ENCODE measurements around the gene PERCC1.

The PERCC1 gene

GRCh38 chr16:1450218-1450617 lies 19.3 kb downstream of the PERCC1 start:
- Histone ChIP-seq H2AFZ (ENCODE audit: low read depth, low read length, severe bottlenecking) (no peak overlapping the region), H3K79me2 (ENCODE audit: insufficient read depth, low read length) (no peaks in the 10 kb centered on the region), H3F3A (ENCODE audit: insufficient read depth) (no peaks in the 10 kb centered on the region), H3K27ac (ENCODE audit: low read depth, low read length) (no peak overlapping the region), H3K4me3 (ENCODE audit: insufficient read depth, low read length, poor library complexity, severe bottlenecking) (no peak overlapping the region), H3K4me2 (ENCODE audit: low read depth, low read length, poor library complexity, severe bottlenecking) (no peak overlapping the region), H3K36me3 (ENCODE audit: low read length) (no peaks in the 10 kb centered on the region), H3K27me3 (ENCODE audit: low read length) (no peaks in the 10 kb centered on the region), H3K9me3 (ENCODE audit: insufficient read depth, low read length) (no peaks in the 10 kb centered on the region), H4K20me1 (ENCODE audit: low read depth, low read length) (no peaks in the 10 kb centered on the region), H3K9ac (ENCODE audit: low read length) (no peak overlapping the region), H3K9me2 (replicated peaks; ENCODE audit: insufficient read depth, low read length) (no peaks in the 10 kb centered on the region)
- TF ChIP-seq CTCF (IDR thresholded peaks at IDR 0.05; ENCODE audit: insufficient read depth, low read length, poor library complexity, severe bottlenecking): no peak
- TF ChIP-seq EZH2phosphoT487 (conservative IDR thresholded peaks at IDR 0.05; ENCODE audit: low read length): no peak

- no peak for TF ChIP-seq EZH2phosphoT487 (conservative IDR thresholded peaks at IDR 0.05; ENCODE audit: low read length)
- no peak for TF ChIP-seq CTCF (IDR thresholded peaks at IDR 0.05; ENCODE audit: insufficient read depth, low read length, poor library complexity, severe bottlenecking)
- no peaks in the 10 kb centered on the region for H3K36me3 ChIP-seq (ENCODE audit: low read length)
These were observed 20.0 kb downstream of the PERCC1 start for GRCh38 chr16:1450841-1451240.

GRCh38 chr16:1451702-1452392 lies 21.0 kb downstream of the PERCC1 start:
- no peaks in the 10 kb centered on the region for H3K9me2 ChIP-seq (replicated peaks; ENCODE audit: insufficient read depth, low read length)
- H3K9ac ChIP-seq (ENCODE audit: low read length): no peak overlapping the region
- H3K9me3 ChIP-seq (ENCODE audit: insufficient read depth, low read length): no peaks in the 10 kb centered on the region
- no peak overlapping the region for H3K27ac ChIP-seq (ENCODE audit: low read depth, low read length)
- H3K27me3 ChIP-seq (ENCODE audit: low read length): no peaks in the 10 kb centered on the region
- no peaks in the 10 kb centered on the region for H3K79me2 ChIP-seq (ENCODE audit: insufficient read depth, low read length)
- no peak overlapping the region for H2AFZ ChIP-seq (ENCODE audit: low read depth, low read length, severe bottlenecking)
- H3K4me2 ChIP-seq (ENCODE audit: low read depth, low read length, poor library complexity, severe bottlenecking): no peak overlapping the region
- no peaks in the 10 kb centered on the region for H3K36me3 ChIP-seq (ENCODE audit: low read length)
- TF ChIP-seq EZH2phosphoT487 (conservative IDR thresholded peaks at IDR 0.05; ENCODE audit: low read length) (no peak), CTCF (IDR thresholded peaks at IDR 0.05; ENCODE audit: insufficient read depth, low read length, poor library complexity, severe bottlenecking) (no peak)
- H3F3A ChIP-seq (ENCODE audit: insufficient read depth): no peaks in the 10 kb centered on the region
- H4K20me1 ChIP-seq (ENCODE audit: low read depth, low read length): no peaks in the 10 kb centered on the region
- no peak overlapping the region for H3K4me3 ChIP-seq (ENCODE audit: insufficient read depth, low read length, poor library complexity, severe bottlenecking)

More at GRCh38 chr16:1450841-1451240, 20.0 kb downstream of the PERCC1 start:
- Histone ChIP-seq H3K9me2 (replicated peaks; ENCODE audit: insufficient read depth, low read length) (no peaks in the 10 kb centered on the region), H4K20me1 (ENCODE audit: low read depth, low read length) (no peaks in the 10 kb centered on the region), H3K9ac (ENCODE audit: low read length) (no peak overlapping the region), H3K27ac (ENCODE audit: low read depth, low read length) (no peak overlapping the region), H3K4me3 (ENCODE audit: insufficient read depth, low read length, poor library complexity, severe bottlenecking) (no peak overlapping the region), H3K9me3 (ENCODE audit: insufficient read depth, low read length) (no peaks in the 10 kb centered on the region), H3F3A (ENCODE audit: insufficient read depth) (no peaks in the 10 kb centered on the region), H3K4me2 (ENCODE audit: low read depth, low read length, poor library complexity, severe bottlenecking) (no peak overlapping the region), H2AFZ (ENCODE audit: low read depth, low read length, severe bottlenecking) (no peak overlapping the region), H3K27me3 (ENCODE audit: low read length) (no peaks in the 10 kb centered on the region), H3K79me2 (ENCODE audit: insufficient read depth, low read length) (no peaks in the 10 kb centered on the region)

Data from SU-DHL-6 (cell line).